HepG2 (cell line): Measurements from ENCODE around the gene ADGRB3. TPM values are rescaled to one million over a fixed set of nuclear protein-coding genes. Genes with fewer than 3 reads are reported as not detected.
"Not testable (repeated sequence)": the region's sequence is repeated elsewhere in the genome, so short reads cannot be mapped to it uniquely, and the experiment has no call there.

Experiments
- ATAC-seq: fragments of 200-7000 bp; cut with Tn5 transposase; 3 replicates; pipeline ENCODE4 v1.9.1; 2020; ENCODE audit warnings: mild to moderate bottlenecking, moderate library complexity
- BruUV-seq: library from RNA; stranded (reverse); fragments of 400-500 nt; replicated peaks from 2 replicates; lab custom pipeline; 2021; lab: Mats Ljungman, UMichigan
- CTCF ChIA-PET: fragments of 300-600 bp; formaldehyde crosslinking; extraction: SDS; loops from one replicate; lab custom pipeline; 2021; ENCODE audit warnings: low total read pairs, inconsistent platforms, low intra/inter-chr PET ratio; lab: Yijun Ruan, JAX
- POLR2A ChIA-PET: fragments of 350-600 bp; sonication (Branson Sonifier 250); formaldehyde crosslinking; loops from one replicate; lab custom pipeline; 2020; ENCODE audit warnings: antibody characterized with exemption, inconsistent platforms; lab: Yijun Ruan, JAX
- DNase-seq: peaks from one replicate; pipeline ENCODE4 v3.0.0-alpha.2; 2015; ENCODE audit warnings: low spot score
- FAIRE-seq: peaks from 3 replicates; lab custom pipeline; 2011; peaks lifted over from hg19 to GRCh38; lab: Jason Lieb, UNC
- H2AFZ ChIP-seq: one replicate; pipeline ENCODE4 v1.6.1; 2011; ENCODE audit warnings: low read length, inconsistent platforms
- H3K27ac ChIP-seq: fragments of 300-600 bp; 3 replicates; pipeline ENCODE4 v1.8.0; 2011; ENCODE audit warnings: mixed run types, mild to moderate bottlenecking, mixed read lengths, low read length, inconsistent platforms; ENCODE audit not compliant: insufficient read depth; ENCODE audit errors: extremely low read length
- H3K27me3 ChIP-seq, 2 experiments: fragments of 200-600 bp in 1 of 2; 2 replicates in 1 of 2; 3 replicates in 1 of 2; pipeline versions ENCODE4 v1.6.0 to v1.8.0; 2011; ENCODE audit warnings: low read length in 2 of 2, mild to moderate bottlenecking in 2 of 2, moderate library complexity in 2 of 2, inconsistent platforms in 1 of 2; ENCODE audit not compliant: insufficient read depth in 2 of 2, control insufficient read depth in 1 of 2
- H3K36me3 ChIP-seq, 2 experiments: fragments of 200-600 bp in 1 of 2; replicated peaks in 1 of 2; 2 replicates in 1 of 2; 3 replicates in 1 of 2; pipeline versions ENCODE4 v1.5.1 to v1.8.0; 2011; ENCODE audit warnings: low read length in 2 of 2, inconsistent platforms in 1 of 2; ENCODE audit not compliant: insufficient read depth in 2 of 2, control insufficient read depth in 1 of 2
- H3K4me1 ChIP-seq: 2 replicates; pipeline ENCODE4 v1.5.1; 2012; ENCODE audit warnings: low read length, inconsistent platforms; ENCODE audit not compliant: insufficient read depth
- H3K4me2 ChIP-seq: 2 replicates; pipeline ENCODE4 v1.6.0; 2011; ENCODE audit warnings: low read depth, low read length, inconsistent platforms
- H3K4me3 ChIP-seq, 3 experiments: fragments of 200-600 bp in 1 of 3; sonication (generic), shearing (Covaris generic) in 1 of 3; replicated peaks in 1 of 3; 2 replicates each; pipeline ENCODE4 v1.5.1; 2011 to 2016; ENCODE audit warnings: low read length in 3 of 3, inconsistent platforms in 2 of 3, low read depth in 2 of 3, mild to moderate bottlenecking in 2 of 3, control low read depth in 1 of 3, mixed read lengths in 1 of 3; ENCODE audit not compliant: insufficient read depth in 1 of 3
- H3K79me2 ChIP-seq: one replicate; pipeline ENCODE4 v1.6.1; 2011; ENCODE audit warnings: low read length, inconsistent platforms; ENCODE audit not compliant: insufficient read depth
- H3K9ac ChIP-seq: 2 replicates; pipeline ENCODE4 v1.6.0; 2011; ENCODE audit warnings: mild to moderate bottlenecking, low read depth, low read length, inconsistent platforms; ENCODE audit not compliant: insufficient read depth
- H3K9me3 ChIP-seq: 2 replicates; pipeline ENCODE4 v1.5.1; 2012; ENCODE audit warnings: mild to moderate bottlenecking, low read length
- H4K20me1 ChIP-seq: 2 replicates; pipeline ENCODE4 v1.6.0; 2011; ENCODE audit warnings: inconsistent platforms, mild to moderate bottlenecking, low read length, moderate library complexity; ENCODE audit not compliant: insufficient read depth
- DNMT1 ChIP-seq: sonication (generic); formaldehyde crosslinking; IDR thresholded peaks from 2 replicates; pipeline ENCODE4 v1.5.1; 2020; ENCODE audit warnings: mild to moderate bottlenecking, missing genetic modification reagents
- GFI1 ChIP-seq: sonication (generic); formaldehyde crosslinking; IDR thresholded peaks from 2 replicates; pipeline ENCODE4 v1.5.0; 2020; ENCODE audit warnings: missing genetic modification reagents, mild to moderate bottlenecking, borderline replicate concordance
- MAFG ChIP-seq: sonication (generic); formaldehyde crosslinking; IDR thresholded peaks from 2 replicates; pipeline ENCODE4 v1.5.1; 2020; ENCODE audit warnings: mild to moderate bottlenecking, missing genetic modification reagents
- POGZ ChIP-seq: sonication (generic); formaldehyde crosslinking; IDR thresholded peaks from 2 replicates; pipeline ENCODE4 v1.4.0; 2020; ENCODE audit warnings: mild to moderate bottlenecking, missing genetic modification reagents
- SNRNP70 ChIP-seq: fragments of 200-400 bp; formaldehyde crosslinking; IDR thresholded peaks from 2 replicates; pipeline ENCODE4 v1.6.1; 2017; ENCODE audit warnings: mild to moderate bottlenecking, low read depth, low read length, moderate library complexity
- ZBTB38 ChIP-seq: sonication (generic); formaldehyde crosslinking; IDR thresholded peaks from 2 replicates; pipeline ENCODE4 v1.5.1; 2020; ENCODE audit warnings: mild to moderate bottlenecking, missing genetic modification reagents
- ZNF232 ChIP-seq: sonication (generic); formaldehyde crosslinking; IDR thresholded peaks from 2 replicates; pipeline ENCODE4 v1.4.0; 2020; ENCODE audit warnings: missing genetic modification reagents, borderline replicate concordance
- ZNF251 ChIP-seq: sonication (generic); formaldehyde crosslinking; IDR thresholded peaks from 2 replicates; pipeline ENCODE4 v1.9.0; 2021; ENCODE audit warnings: mild to moderate bottlenecking, missing genetic modification reagents
- ZNF549 ChIP-seq: sonication (generic); formaldehyde crosslinking; IDR thresholded peaks from 2 replicates; pipeline ENCODE4 v1.5.0; 2020; ENCODE audit warnings: missing genetic modification reagents
- WGBS: methylation state at CpG from one replicate; pipeline ENCODE4 v1.1.6; 2017; ENCODE audit warnings: low lambda C conversion rate; 5-methylcytosine and 5-hydroxymethylcytosine counted together
- in situ Hi-C: cut with HindIII; loops from 2 replicates; pipeline ENCODE4 v1.10.0; 2017; ENCODE audit warnings: low pct_unique_long_range_greater_than_20kb; ENCODE audit not compliant: extremely low pct_ligation_motif_present
- intact Hi-C: fragments of 100-400 bp; cut with micrococcal nuclease; formaldehyde crosslinking; loops from one replicate; pipeline ENCODE4 v1.10.0; 2022; ENCODE audit not compliant: unreplicated experiment
- polyA plus RNA-seq, 8 experiments: library from polyadenylated mRNA; depleted of rRNA in 3 of 8; stranded (reverse) in 7 of 8; unstranded in 1 of 8; fragments of >200 nt; fragmentation: Illumina TruSeq in 4 of 8; extraction: Trizol in 4 of 8; gene quantifications; 2 replicates each; pipeline versions ENCODE4 v1.2.1 to v1.2.3, GENCODE V29; 2011 to 2016; ENCODE audit warnings: low read depth in 4 of 8, missing spikeins in 1 of 8, mixed read lengths in 1 of 8; ENCODE audit not compliant: insufficient read depth in 1 of 8
- total RNA-seq, 5 experiments: library from RNA; depleted of rRNA; stranded (reverse); fragments of >200 nt; fragmentation: Illumina TruSeq; extraction: Trizol; gene quantifications; 2 replicates each; pipeline ENCODE4 v1.2.3, GENCODE V29; 2016; ENCODE audit warnings: low read depth in 1 of 5
- TF ChIP-seq, protein P1 (sequence below): sonication (generic); formaldehyde crosslinking; IDR thresholded peaks from 2 replicates; pipeline ENCODE4 v1.5.1; 2020; ENCODE audit warnings: mild to moderate bottlenecking, missing genetic modification reagents, moderate library complexity

The ADGRB3 gene
- total and polyA plus RNA-seq, 2 of the 13 experiments (the other 11 are each of a cell fraction or from before 2014, with no cell fraction given) = not detected

DNA sequence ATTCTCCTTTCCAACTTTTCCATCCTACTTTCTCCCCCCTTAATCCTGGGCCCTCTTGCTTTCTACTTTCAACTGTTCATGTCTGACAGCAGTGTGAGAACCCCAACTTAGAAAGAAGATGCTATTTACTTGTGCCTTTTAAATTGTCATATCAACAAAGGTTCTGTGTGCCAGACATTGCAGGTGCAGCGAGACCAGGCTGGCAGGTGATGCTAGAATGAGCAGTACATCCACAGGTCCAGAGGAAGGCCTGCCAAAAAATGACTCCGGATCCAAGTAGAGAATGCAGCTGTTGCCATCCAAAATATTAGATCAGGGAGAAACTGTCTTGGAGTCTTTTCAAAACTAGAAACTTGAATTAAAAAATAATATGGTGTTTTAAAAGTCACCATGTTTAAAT is 651.2 kb downstream of the ADGRB3 start:
- no peaks in the 10 kb centered on the region for H3K27me3 ChIP-seq
- POLR2A ChIA-PET = no interaction called here
- CTCF ChIA-PET = no interaction called here

DNA sequence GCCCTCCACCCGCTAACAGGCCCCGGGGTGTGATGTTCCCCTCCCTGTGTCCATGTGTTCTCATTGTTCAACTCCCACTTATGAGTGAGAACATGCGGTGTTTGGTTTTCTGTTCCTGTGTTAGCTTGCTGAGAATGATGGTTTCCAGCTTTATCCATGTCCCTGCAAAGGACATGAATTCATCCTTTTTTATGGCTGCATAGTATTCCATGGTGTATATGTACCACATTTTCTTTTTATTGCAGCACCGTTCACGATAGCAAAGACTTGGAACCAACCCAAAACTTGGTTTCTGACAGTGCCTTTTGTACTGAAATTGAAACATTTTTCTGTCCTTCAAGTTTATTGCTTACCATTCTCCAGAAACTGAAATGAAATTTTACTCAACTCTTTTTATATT is 653.1 kb downstream of the ADGRB3 start:
- H3K4me1 ChIP-seq, H2AFZ ChIP-seq, H3K27ac ChIP-seq, FAIRE-seq, ATAC-seq, H3K27me3 ChIP-seq, H3K4me3 ChIP-seq, in situ Hi-C loops, H3K36me3 ChIP-seq, DNase-seq, intact Hi-C loops, H4K20me1 ChIP-seq, BruUV-seq, CTCF ChIA-PET, POLR2A ChIA-PET, H3K9me3 ChIP-seq, H3K9ac ChIP-seq, H3K79me2 ChIP-seq, H3K4me2 ChIP-seq: not testable (repeated sequence)
- WGBS = 18% methylated on average over 5 of the region's 5 CpGs

More for the DNA sequence above, 651.2 kb downstream of the ADGRB3 start:
- H3K36me3 ChIP-seq = no peaks in the 10 kb centered on the region
- no peak for TF ChIP-seq GFI1 (CRISPR knock-in tag)
- TF ChIP-seq ZNF549 (CRISPR knock-in tag) = no peak
- TF ChIP-seq DNMT1 (CRISPR knock-in tag) = no peak
- TF ChIP-seq MAFG (CRISPR knock-in tag) = no peak
- no peak for TF ChIP-seq POGZ (CRISPR knock-in tag)
- TF ChIP-seq SNRNP70 = no peak
- TF ChIP-seq, protein P1, sequence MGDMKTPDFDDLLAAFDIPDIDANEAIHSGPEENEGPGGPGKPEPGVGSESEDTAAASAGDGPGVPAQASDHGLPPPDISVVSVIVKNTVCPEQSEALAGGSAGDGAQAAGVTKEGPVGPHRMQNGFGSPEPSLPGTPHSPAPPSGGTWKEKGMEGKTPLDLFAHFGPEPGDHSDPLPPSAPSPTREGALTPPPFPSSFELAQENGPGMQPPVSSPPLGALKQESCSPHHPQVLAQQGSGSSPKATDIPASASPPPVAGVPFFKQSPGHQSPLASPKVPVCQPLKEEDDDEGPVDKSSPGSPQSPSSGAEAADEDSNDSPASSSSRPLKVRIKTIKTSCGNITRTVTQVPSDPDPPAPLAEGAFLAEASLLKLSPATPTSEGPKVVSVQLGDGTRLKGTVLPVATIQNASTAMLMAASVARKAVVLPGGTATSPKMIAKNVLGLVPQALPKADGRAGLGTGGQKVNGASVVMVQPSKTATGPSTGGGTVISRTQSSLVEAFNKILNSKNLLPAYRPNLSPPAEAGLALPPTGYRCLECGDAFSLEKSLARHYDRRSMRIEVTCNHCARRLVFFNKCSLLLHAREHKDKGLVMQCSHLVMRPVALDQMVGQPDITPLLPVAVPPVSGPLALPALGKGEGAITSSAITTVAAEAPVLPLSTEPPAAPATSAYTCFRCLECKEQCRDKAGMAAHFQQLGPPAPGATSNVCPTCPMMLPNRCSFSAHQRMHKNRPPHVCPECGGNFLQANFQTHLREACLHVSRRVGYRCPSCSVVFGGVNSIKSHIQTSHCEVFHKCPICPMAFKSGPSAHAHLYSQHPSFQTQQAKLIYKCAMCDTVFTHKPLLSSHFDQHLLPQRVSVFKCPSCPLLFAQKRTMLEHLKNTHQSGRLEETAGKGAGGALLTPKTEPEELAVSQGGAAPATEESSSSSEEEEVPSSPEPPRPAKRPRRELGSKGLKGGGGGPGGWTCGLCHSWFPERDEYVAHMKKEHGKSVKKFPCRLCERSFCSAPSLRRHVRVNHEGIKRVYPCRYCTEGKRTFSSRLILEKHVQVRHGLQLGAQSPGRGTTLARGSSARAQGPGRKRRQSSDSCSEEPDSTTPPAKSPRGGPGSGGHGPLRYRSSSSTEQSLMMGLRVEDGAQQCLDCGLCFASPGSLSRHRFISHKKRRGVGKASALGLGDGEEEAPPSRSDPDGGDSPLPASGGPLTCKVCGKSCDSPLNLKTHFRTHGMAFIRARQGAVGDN (CRISPR knock-in tag) = no peak
- no peak for TF ChIP-seq ZBTB38
- no peak for TF ChIP-seq ZNF232
- no peak for TF ChIP-seq ZNF251 (CRISPR knock-in tag)
- TF ChIP-seq, all 625 proteins: peak for 0
- DNase-seq = no peak
- Histone ChIP-seq H3K27ac (no peak overlapping the region), H3K9me3 (no peaks in the 10 kb centered on the region), H3K4me1 (no peaks in the 10 kb centered on the region), H4K20me1 (no peaks in the 10 kb centered on the region), H3K4me2 (no peak overlapping the region), H3K4me3 (no peak overlapping the region), H3K79me2 (no peaks in the 10 kb centered on the region), H3K9ac (no peak overlapping the region), H2AFZ (no peak overlapping the region)
- BruUV-seq = no TSS peak
- WGBS = 2% methylated on average over 2 of the region's 2 CpGs
- FAIRE-seq = no peak
- intact Hi-C loops = no loop called here
- in situ Hi-C loops = no loop called here
- ATAC-seq = no peak
